ENCODE data around the gene REEP3. TPM values are rescaled to one million over a fixed set of nuclear protein-coding genes. Genes with fewer than 3 reads are reported as not detected.

REEP3 gene
- total RNA-seq, 1 experiment from 2014 or later: 135 TPM

DNA sequence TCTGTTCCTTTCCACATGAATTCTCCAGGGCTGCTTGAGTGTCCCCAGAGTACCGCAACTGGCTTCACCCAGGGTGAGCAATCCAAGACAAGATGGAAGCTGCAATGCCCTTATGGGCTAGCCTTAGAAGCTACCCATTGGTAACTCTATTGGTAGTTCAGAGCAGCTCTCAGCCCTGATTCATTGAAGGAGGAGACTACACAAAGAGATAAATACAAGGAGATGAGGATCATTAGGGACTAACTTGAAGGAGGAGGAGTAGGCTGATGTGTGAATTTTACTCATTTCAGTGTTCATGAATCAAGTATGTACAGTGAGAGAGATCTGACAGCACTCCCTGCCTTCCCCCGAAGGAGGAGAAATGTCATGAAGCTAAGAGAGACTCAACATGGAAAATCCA lies 124.0 kb downstream of the REEP3 start:
- H3K27ac ChIP-seq (ENCODE audit: low read length): no peak overlapping the region
- no peak for DNase-seq (ENCODE audit: low read depth, low spot score)
- no TSS peak for BruUV-seq (replicated peaks)
- H3K4me3 ChIP-seq (ENCODE audit: low read depth in 2 of 2, low read length in 2 of 2): no peak overlapping the region
- ChIA-PET POLR2A (interaction anchor here (0.7 kb wide), 1 partner anchor 14 kb away, joined by 4 read pairs; no protein-coding TSS in a partner anchor), CTCF (no interaction called here)
- in situ Hi-C loops (cut with HindIII; ENCODE audit: low pct_unique_long_range_greater_than_20kb, low sequenced_read_pairs): no loop called here
- H3K36me3 ChIP-seq (ENCODE audit: control insufficient read depth, insufficient read depth, low read length): no peaks in the 10 kb centered on the region
- intact Hi-C loops (cut with micrococcal nuclease; ENCODE audit: unreplicated experiment): no loop called here
- TF ChIP-seq, protein P1, sequence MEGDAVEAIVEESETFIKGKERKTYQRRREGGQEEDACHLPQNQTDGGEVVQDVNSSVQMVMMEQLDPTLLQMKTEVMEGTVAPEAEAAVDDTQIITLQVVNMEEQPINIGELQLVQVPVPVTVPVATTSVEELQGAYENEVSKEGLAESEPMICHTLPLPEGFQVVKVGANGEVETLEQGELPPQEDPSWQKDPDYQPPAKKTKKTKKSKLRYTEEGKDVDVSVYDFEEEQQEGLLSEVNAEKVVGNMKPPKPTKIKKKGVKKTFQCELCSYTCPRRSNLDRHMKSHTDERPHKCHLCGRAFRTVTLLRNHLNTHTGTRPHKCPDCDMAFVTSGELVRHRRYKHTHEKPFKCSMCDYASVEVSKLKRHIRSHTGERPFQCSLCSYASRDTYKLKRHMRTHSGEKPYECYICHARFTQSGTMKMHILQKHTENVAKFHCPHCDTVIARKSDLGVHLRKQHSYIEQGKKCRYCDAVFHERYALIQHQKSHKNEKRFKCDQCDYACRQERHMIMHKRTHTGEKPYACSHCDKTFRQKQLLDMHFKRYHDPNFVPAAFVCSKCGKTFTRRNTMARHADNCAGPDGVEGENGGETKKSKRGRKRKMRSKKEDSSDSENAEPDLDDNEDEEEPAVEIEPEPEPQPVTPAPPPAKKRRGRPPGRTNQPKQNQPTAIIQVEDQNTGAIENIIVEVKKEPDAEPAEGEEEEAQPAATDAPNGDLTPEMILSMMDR (IDR thresholded peaks at IDR 0.05): no peak
- TF ChIP-seq SIN3A (IDR thresholded peaks at IDR 0.05; ENCODE audit: borderline replicate concordance, insufficient read depth, low read depth, low read length) (no peak), POLR2AphosphoS5 (IDR thresholded peaks at IDR 0.05; ENCODE audit: low read depth, low read length) (no peak), TCF7L2 (IDR thresholded peaks at IDR 0.05; ENCODE audit: low read depth, low read length) (no peak)
- TF ChIP-seq, protein P2, sequence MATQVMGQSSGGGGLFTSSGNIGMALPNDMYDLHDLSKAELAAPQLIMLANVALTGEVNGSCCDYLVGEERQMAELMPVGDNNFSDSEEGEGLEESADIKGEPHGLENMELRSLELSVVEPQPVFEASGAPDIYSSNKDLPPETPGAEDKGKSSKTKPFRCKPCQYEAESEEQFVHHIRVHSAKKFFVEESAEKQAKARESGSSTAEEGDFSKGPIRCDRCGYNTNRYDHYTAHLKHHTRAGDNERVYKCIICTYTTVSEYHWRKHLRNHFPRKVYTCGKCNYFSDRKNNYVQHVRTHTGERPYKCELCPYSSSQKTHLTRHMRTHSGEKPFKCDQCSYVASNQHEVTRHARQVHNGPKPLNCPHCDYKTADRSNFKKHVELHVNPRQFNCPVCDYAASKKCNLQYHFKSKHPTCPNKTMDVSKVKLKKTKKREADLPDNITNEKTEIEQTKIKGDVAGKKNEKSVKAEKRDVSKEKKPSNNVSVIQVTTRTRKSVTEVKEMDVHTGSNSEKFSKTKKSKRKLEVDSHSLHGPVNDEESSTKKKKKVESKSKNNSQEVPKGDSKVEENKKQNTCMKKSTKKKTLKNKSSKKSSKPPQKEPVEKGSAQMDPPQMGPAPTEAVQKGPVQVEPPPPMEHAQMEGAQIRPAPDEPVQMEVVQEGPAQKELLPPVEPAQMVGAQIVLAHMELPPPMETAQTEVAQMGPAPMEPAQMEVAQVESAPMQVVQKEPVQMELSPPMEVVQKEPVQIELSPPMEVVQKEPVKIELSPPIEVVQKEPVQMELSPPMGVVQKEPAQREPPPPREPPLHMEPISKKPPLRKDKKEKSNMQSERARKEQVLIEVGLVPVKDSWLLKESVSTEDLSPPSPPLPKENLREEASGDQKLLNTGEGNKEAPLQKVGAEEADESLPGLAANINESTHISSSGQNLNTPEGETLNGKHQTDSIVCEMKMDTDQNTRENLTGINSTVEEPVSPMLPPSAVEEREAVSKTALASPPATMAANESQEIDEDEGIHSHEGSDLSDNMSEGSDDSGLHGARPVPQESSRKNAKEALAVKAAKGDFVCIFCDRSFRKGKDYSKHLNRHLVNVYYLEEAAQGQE (IDR thresholded peaks at IDR 0.05; ENCODE audit: insufficient read depth in 1 of 2, low read depth in 2 of 2, low read length in 1 of 2): no peak
- no peak for ATAC-seq
- no peaks in the 10 kb centered on the region for H3K4me1 ChIP-seq (ENCODE audit: control insufficient read depth, insufficient read depth, low read length)
- H3K9me3 ChIP-seq (ENCODE audit: control insufficient read depth, insufficient read depth, low read depth, low read length): no peaks in the 10 kb centered on the region
- H3K27me3 ChIP-seq (ENCODE audit: control insufficient read depth, insufficient read depth, low read length): no peaks in the 10 kb centered on the region

DNA sequence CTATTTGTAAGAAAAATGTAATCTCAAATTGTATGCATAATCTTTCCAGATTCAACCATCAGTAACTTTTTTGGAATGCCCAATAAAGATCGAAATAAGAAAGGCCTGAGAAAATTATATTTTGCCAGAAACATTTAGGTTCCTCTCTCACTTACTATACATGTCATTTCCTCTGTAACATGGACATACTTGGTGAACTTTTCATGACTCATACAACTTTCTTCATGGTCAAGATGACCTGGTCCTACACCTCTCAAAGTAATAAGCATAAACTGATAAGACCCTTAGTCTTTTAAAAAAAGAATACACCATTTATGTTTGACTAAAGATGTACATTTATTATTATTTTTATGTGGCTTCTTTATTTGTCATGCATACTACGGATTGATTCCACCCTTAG lies 125.3 kb downstream of the REEP3 start:
- DNase-seq (ENCODE audit: low read depth, low spot score): no peak
- H3K36me3 ChIP-seq (ENCODE audit: control insufficient read depth, insufficient read depth, low read length): no peaks in the 10 kb centered on the region
- in situ Hi-C loops (cut with HindIII; ENCODE audit: low pct_unique_long_range_greater_than_20kb, low sequenced_read_pairs): no loop called here
- ChIA-PET POLR2A (no interaction called here), CTCF (no interaction called here)
- no peak overlapping the region for H3K4me3 ChIP-seq (ENCODE audit: low read depth in 2 of 2, low read length in 2 of 2)
- no peaks in the 10 kb centered on the region for H3K9me3 ChIP-seq (ENCODE audit: control insufficient read depth, insufficient read depth, low read depth, low read length)
- no peak for ATAC-seq
- TF ChIP-seq TCF7L2 (IDR thresholded peaks at IDR 0.05; ENCODE audit: low read depth, low read length) (no peak), POLR2AphosphoS5 (IDR thresholded peaks at IDR 0.05; ENCODE audit: low read depth, low read length) (no peak)
- BruUV-seq (replicated peaks): no TSS peak
- H3K27me3 ChIP-seq (ENCODE audit: control insufficient read depth, insufficient read depth, low read length): no peaks in the 10 kb centered on the region
- H3K4me1 ChIP-seq (ENCODE audit: control insufficient read depth, insufficient read depth, low read length): no peaks in the 10 kb centered on the region
- H3K27ac ChIP-seq (ENCODE audit: low read length): no peak overlapping the region
- intact Hi-C loops (cut with micrococcal nuclease; ENCODE audit: unreplicated experiment): no loop called here

DNA sequence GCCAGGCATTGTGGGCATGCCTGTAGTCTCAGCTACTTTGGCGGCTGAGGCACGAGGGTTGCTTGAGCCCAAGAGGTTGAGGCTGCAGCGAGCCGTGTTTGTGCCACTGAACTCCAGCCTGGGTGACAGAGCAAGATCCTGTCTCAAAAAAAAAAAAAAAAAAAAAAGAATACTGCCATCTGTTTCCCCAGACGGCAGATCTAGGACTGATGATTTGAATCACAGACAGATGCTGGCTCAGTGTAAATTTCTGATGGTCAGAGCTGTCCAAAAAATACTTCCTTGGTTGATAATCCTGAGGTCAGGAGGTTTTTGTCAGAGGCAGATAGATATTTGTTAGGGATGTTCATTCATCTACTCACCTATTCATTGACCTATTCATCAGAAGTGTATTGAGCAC lies 130.7 kb downstream of the REEP3 start:
- Histone ChIP-seq H3K36me3 (ENCODE audit: control insufficient read depth, insufficient read depth, low read length) (no peaks in the 10 kb centered on the region), H3K4me3 (ENCODE audit: low read depth in 2 of 2, low read length in 2 of 2) (no peak overlapping the region), H3K27ac (ENCODE audit: low read length) (no peak overlapping the region), H3K27me3 (ENCODE audit: control insufficient read depth, insufficient read depth, low read length) (no peaks in the 10 kb centered on the region), H3K9me3 (ENCODE audit: control insufficient read depth, insufficient read depth, low read depth, low read length) (no peaks in the 10 kb centered on the region), H3K4me1 (ENCODE audit: control insufficient read depth, insufficient read depth, low read length) (no peaks in the 10 kb centered on the region)
- ChIA-PET CTCF (no interaction called here), POLR2A (interaction anchor here (0.7 kb wide), 1 partner anchor 117 kb away, joined by 7 read pairs; no protein-coding TSS in a partner anchor)
- ATAC-seq (no peak), DNase-seq (ENCODE audit: low read depth, low spot score) (no peak)
- no peak for TF ChIP-seq POLR2AphosphoS5 (IDR thresholded peaks at IDR 0.05; ENCODE audit: low read depth, low read length)
- BruUV-seq (replicated peaks): no TSS peak
- intact Hi-C loops (cut with micrococcal nuclease; ENCODE audit: unreplicated experiment): no loop called here
- in situ Hi-C loops (cut with HindIII; ENCODE audit: low pct_unique_long_range_greater_than_20kb, low sequenced_read_pairs): no loop called here
